Measurements from ENCODE around the gene VKORC1. TPM values are rescaled to one million over a fixed set of nuclear protein-coding genes. Genes with fewer than 3 reads are reported as not detected.

VKORC1 gene
- total RNA-seq, 1 donor from 2014 or later, result 78.9 TPM

DNA sequence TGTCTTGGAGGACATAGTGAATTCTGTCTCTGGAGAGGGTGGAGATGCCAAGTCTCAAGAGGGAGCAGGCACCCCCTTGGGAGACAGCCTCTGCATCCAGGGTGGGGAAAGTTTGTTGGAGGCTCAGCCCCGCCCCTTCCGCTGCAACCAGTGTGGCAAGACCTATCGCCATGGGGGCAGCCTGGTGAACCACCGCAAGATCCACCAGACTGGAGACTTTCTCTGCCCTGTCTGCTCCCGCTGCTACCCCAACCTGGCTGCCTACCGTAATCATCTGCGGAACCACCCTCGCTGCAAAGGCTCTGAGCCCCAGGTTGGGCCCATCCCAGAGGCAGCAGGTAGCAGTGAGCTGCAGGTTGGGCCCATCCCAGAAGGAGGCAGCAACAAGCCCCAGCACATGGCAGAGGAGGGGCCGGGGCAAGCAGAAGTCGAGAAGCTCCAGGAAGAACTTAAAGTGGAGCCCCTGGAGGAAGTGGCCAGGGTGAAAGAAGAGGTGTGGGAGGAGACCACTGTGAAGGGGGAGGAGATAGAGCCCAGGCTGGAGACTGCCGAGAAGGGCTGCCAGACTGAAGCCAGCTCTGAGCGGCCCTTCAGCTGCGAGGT is 15.2 kb downstream of the VKORC1 start:
- H3K27me3 Mint-ChIP-seq, result no peaks in the 10 kb centered on the region
- no peak overlapping the region for H3K4me3 Mint-ChIP-seq
- no peak for DNase-seq (ENCODE audit: extremely low spot score, unreplicated experiment)
- no peak overlapping the region for H3K27ac Mint-ChIP-seq
- H3K4me1 Mint-ChIP-seq (ENCODE audit: unreplicated experiment), result peaks cover 13% of the 10 kb centered on the region
- H3K9me3 Mint-ChIP-seq, result no peaks in the 10 kb centered on the region
- peaks cover 11% of the 10 kb centered on the region for H3K36me3 Mint-ChIP-seq
- TF ChIP-seq, protein P1, sequence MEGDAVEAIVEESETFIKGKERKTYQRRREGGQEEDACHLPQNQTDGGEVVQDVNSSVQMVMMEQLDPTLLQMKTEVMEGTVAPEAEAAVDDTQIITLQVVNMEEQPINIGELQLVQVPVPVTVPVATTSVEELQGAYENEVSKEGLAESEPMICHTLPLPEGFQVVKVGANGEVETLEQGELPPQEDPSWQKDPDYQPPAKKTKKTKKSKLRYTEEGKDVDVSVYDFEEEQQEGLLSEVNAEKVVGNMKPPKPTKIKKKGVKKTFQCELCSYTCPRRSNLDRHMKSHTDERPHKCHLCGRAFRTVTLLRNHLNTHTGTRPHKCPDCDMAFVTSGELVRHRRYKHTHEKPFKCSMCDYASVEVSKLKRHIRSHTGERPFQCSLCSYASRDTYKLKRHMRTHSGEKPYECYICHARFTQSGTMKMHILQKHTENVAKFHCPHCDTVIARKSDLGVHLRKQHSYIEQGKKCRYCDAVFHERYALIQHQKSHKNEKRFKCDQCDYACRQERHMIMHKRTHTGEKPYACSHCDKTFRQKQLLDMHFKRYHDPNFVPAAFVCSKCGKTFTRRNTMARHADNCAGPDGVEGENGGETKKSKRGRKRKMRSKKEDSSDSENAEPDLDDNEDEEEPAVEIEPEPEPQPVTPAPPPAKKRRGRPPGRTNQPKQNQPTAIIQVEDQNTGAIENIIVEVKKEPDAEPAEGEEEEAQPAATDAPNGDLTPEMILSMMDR (conservative IDR thresholded peaks at IDR 0.05), result no peak

- Mint-ChIP-seq H3K27ac (no peak overlapping the region), H3K4me1 (ENCODE audit: unreplicated experiment) (peaks cover 13% of the 10 kb centered on the region), H3K4me3 (no peak overlapping the region), H3K36me3 (peaks cover 11% of the 10 kb centered on the region), H3K9me3 (no peaks in the 10 kb centered on the region), H3K27me3 (no peaks in the 10 kb centered on the region)
- TF ChIP-seq, protein P1 (conservative IDR thresholded peaks at IDR 0.05), result no peak
- no peak for DNase-seq (ENCODE audit: extremely low spot score, unreplicated experiment)
These were observed 15.8 kb downstream of the VKORC1 start for GRCh38 chr16:31078597-31079341.

- Mint-ChIP-seq H3K27ac (no peak overlapping the region), H3K9me3 (no peaks in the 10 kb centered on the region), H3K4me3 (no peak overlapping the region), H3K27me3 (no peaks in the 10 kb centered on the region), H3K4me1 (ENCODE audit: unreplicated experiment) (peaks cover 13% of the 10 kb centered on the region), H3K36me3 (peaks cover 11% of the 10 kb centered on the region)
- DNase-seq (ENCODE audit: extremely low spot score, unreplicated experiment), result no peak
- TF ChIP-seq, protein P1 (conservative IDR thresholded peaks at IDR 0.05), result no peak
These were observed 16.8 kb downstream of the VKORC1 start for GRCh38 chr16:31077592-31078396.

- Mint-ChIP-seq H3K36me3 (peaks cover 11% of the 10 kb centered on the region), H3K4me3 (no peak overlapping the region), H3K27ac (no peak overlapping the region), H3K27me3 (no peaks in the 10 kb centered on the region), H3K4me1 (ENCODE audit: unreplicated experiment) (peaks cover 16% of the 10 kb centered on the region), H3K9me3 (no peaks in the 10 kb centered on the region)
- TF ChIP-seq, protein P1 (conservative IDR thresholded peaks at IDR 0.05), result no peak
- no peak for DNase-seq (ENCODE audit: extremely low spot score, unreplicated experiment)
These were observed 17.6 kb downstream of the VKORC1 start for GRCh38 chr16:31077024-31077423.

DNA sequence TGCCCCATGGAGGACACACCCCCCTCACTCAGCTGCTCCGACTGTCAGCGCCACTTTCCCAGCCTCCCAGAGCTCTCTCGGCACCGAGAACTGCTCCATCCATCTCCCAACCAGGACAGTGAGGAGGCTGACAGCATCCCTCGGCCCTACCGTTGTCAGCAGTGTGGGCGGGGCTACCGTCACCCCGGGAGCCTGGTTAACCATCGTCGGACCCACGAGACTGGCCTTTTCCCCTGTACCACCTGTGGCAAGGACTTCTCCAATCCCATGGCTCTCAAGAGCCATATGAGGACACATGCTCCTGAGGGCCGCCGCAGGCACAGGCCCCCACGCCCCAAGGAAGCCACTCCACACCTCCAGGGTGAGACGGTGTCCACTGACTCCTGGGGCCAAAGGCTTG is 18.3 kb downstream of the VKORC1 start:
- no peak for DNase-seq (ENCODE audit: extremely low spot score, unreplicated experiment)

More for the DNA sequence above, 18.3 kb downstream of the VKORC1 start:
- Mint-ChIP-seq H3K4me3 (peak overlapping the region; percentile 75), H3K36me3 (peaks cover 11% of the 10 kb centered on the region), H3K27ac (no peak overlapping the region), H3K9me3 (no peaks in the 10 kb centered on the region), H3K4me1 (ENCODE audit: unreplicated experiment) (peaks cover 21% of the 10 kb centered on the region), H3K27me3 (no peaks in the 10 kb centered on the region)
- TF ChIP-seq, protein P1 (conservative IDR thresholded peaks at IDR 0.05), result no peak

Measured in type B pancreatic cell (in vitro differentiated cells).